DND-41 (cell line): Measurements from ENCODE around the gene F13A1.

Experiments used
- EZH2 ChIP-seq: IDR thresholded peaks from 3 replicates; pipeline ENCODE4 v1.6.1; 2012; ENCODE audit warnings: borderline replicate concordance, low read depth, mild to moderate bottlenecking, moderate library complexity, low read length, inconsistent platforms; ENCODE audit not compliant: severe bottlenecking
- TF ChIP-seq, protein P1 (sequence below): IDR thresholded peaks from 2 replicates; pipeline ENCODE4 v1.5.1; 2012; ENCODE audit warnings: borderline replicate concordance, low read length, moderate library complexity, mild to moderate bottlenecking; ENCODE audit not compliant: poor library complexity, severe bottlenecking; ENCODE audit errors: extremely low read depth

DNA sequence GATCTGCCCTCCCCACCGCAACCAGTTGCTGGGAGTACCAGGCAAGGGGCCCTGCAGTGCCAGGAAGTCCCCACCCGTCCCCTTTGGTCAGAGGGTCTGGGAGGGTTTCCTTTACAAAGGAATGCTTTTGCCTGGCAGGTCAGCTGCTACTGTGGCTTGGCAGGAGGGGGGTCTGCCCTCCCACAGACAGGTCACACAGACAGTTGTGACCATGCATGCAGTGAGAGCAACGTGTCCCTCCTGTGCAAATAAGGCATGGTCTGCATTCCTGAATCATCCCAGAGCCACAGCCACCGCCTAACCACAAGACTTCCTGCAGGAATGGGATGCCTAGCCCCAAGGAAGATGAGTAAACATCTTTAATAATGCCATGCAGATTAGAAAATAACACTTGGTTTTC is 439 bp upstream of the F13A1 start:
- TF ChIP-seq, protein P1, sequence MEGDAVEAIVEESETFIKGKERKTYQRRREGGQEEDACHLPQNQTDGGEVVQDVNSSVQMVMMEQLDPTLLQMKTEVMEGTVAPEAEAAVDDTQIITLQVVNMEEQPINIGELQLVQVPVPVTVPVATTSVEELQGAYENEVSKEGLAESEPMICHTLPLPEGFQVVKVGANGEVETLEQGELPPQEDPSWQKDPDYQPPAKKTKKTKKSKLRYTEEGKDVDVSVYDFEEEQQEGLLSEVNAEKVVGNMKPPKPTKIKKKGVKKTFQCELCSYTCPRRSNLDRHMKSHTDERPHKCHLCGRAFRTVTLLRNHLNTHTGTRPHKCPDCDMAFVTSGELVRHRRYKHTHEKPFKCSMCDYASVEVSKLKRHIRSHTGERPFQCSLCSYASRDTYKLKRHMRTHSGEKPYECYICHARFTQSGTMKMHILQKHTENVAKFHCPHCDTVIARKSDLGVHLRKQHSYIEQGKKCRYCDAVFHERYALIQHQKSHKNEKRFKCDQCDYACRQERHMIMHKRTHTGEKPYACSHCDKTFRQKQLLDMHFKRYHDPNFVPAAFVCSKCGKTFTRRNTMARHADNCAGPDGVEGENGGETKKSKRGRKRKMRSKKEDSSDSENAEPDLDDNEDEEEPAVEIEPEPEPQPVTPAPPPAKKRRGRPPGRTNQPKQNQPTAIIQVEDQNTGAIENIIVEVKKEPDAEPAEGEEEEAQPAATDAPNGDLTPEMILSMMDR, result no peak
- TF ChIP-seq EZH2, result no peak
